Testis (tissue), 3 donors: Measurements from ENCODE around the gene MSMP. TPM values are rescaled to one million over a fixed set of nuclear protein-coding genes. Genes with fewer than 3 reads are reported as not detected.

Experiments used
- DNase-seq: peaks from one replicate; pipeline ENCODE4 v3.0.0-alpha.2; 2019
- H3K27ac ChIP-seq, 2 donors: fragments of 200-600 bp; sonication (generic); one replicate each; pipeline ENCODE4 v1.5.1; 2019
- H3K27me3 ChIP-seq: fragments of 200-600 bp; sonication (generic); one replicate; pipeline ENCODE4 v1.5.1; 2019
- H3K36me3 ChIP-seq: fragments of 200-600 bp; sonication (generic); one replicate; pipeline ENCODE4 v1.5.1; 2017; ENCODE audit warnings: low read depth; ENCODE audit errors: missing control alignments
- H3K4me1 ChIP-seq: fragments of 200-600 bp; sonication (generic); one replicate; pipeline ENCODE4 v1.5.1; 2019
- H3K4me3 ChIP-seq, 2 donors: fragments of 200-600 bp; sonication (generic); one replicate each; pipeline ENCODE4 v1.5.1; 2017 to 2019
- H3K9me3 ChIP-seq: fragments of 200-600 bp; sonication (generic); one replicate; pipeline ENCODE4 v1.5.1; 2017
- CTCF ChIP-seq, 3 experiments: fragments of 450-650 bp in 2 of 3; fragments of 200-600 bp in 1 of 3; sonication (generic) in 1 of 3; IDR thresholded peaks; one replicate each; pipeline ENCODE4 v1.5.1; 2016 to 2019; ENCODE audit warnings: antibody characterized with exemption in 3 of 3, mild to moderate bottlenecking in 2 of 3, moderate library complexity in 1 of 3
- POLR2A ChIP-seq: fragments of 450-650 bp; IDR thresholded peaks from one replicate; pipeline ENCODE4 v1.6.1; 2017; ENCODE audit warnings: antibody characterized with exemption, mild to moderate bottlenecking, moderate library complexity
- WGBS, 2 donors: methylation state at CpG; one replicate each; pipeline ENCODE4 v1.1.5; 2018; 5-methylcytosine and 5-hydroxymethylcytosine counted together
- intact Hi-C: fragments of 100-400 bp; cut with DNase I; formaldehyde crosslinking; loops from one replicate; pipeline ENCODE4 v1.15.1; 2023; ENCODE audit warnings: low total_unique reads
- polyA plus RNA-seq: library from polyadenylated mRNA; stranded (reverse); fragments of 350-450 nt; fragmentation: Illumina TruSeq; extraction: RNeasy Lipid Tissue Mini Kit (QIAGEN cat#74804); gene quantifications from one replicate; pipeline ENCODE4 v1.2.3, GENCODE V29; 2014; ENCODE audit warnings: low read depth, low replicate concordance; ENCODE audit not compliant: insufficient read depth
- total RNA-seq, 2 donors: library from RNA; depleted of rRNA; stranded (reverse); fragments of >200 nt; gene quantifications; one replicate each; pipeline ENCODE4 v1.2.3, GENCODE V29; 2016

Gene MSMP
- total and polyA plus RNA-seq, 3 donors from 2014 or later, result 1.7 to 1.9 TPM; not detected in 1

- no peak overlapping the region for H3K27ac ChIP-seq
- no peaks in the 10 kb centered on the region for H3K36me3 ChIP-seq
Observed at GRCh38 chr9:35714123-35714522, 40.0 kb downstream of the MSMP start.

GRCh38 chr9:35713578-35713977 is 40.5 kb downstream of the MSMP start:
- Histone ChIP-seq H3K27me3 (no peaks in the 10 kb centered on the region), H3K9me3 (no peaks in the 10 kb centered on the region), H3K4me3 (no peak overlapping the region), H3K36me3 (no peaks in the 10 kb centered on the region), H3K4me1 (no peaks in the 10 kb centered on the region), H3K27ac (no peak overlapping the region)
- no peak for TF ChIP-seq POLR2A
- TF ChIP-seq CTCF (IDR thresholded peaks at IDR 0.05), result no peak
- intact Hi-C loops, result no loop called here
- DNase-seq, result no peak
- WGBS, 2 donors, result 88 to 90% methylated on average over 3 of the region's 3 CpGs

More at GRCh38 chr9:35714123-35714522, 40.0 kb downstream of the MSMP start:
- Histone ChIP-seq H3K4me3 (no peak overlapping the region), H3K9me3 (no peaks in the 10 kb centered on the region), H3K27me3 (no peaks in the 10 kb centered on the region), H3K4me1 (no peaks in the 10 kb centered on the region)
- 98 to 100% methylated on average over 1 to 6 of the region's 6 CpGs for WGBS, 2 donors
- TF ChIP-seq POLR2A (no peak), CTCF (IDR thresholded peaks at IDR 0.05) (no peak)
- no peak for DNase-seq
- intact Hi-C loops, result no loop called here

- intact Hi-C loops, result no loop called here
- Histone ChIP-seq H3K9me3 (no peaks in the 10 kb centered on the region), H3K4me1 (no peaks in the 10 kb centered on the region), H3K27me3 (no peaks in the 10 kb centered on the region), H3K4me3 (no peak overlapping the region), H3K36me3 (no peaks in the 10 kb centered on the region), H3K27ac (no peak overlapping the region)
- 93 to 97% methylated on average over 3 to 11 of the region's 11 CpGs for WGBS, 2 donors
- no peak for DNase-seq
- TF ChIP-seq POLR2A, result no peak
- TF ChIP-seq CTCF (IDR thresholded peaks at IDR 0.05), result no peak
Observed at GRCh38 chr9:35712762-35713400, 41.2 kb downstream of the MSMP start.

- H3K4me1 ChIP-seq, result no peaks in the 10 kb centered on the region
- TF ChIP-seq POLR2A (no peak), CTCF (IDR thresholded peaks at IDR 0.05) (no peak)
- H3K36me3 ChIP-seq, result no peaks in the 10 kb centered on the region
- H3K27ac ChIP-seq, result no peak overlapping the region
- H3K9me3 ChIP-seq, result no peaks in the 10 kb centered on the region
- no peak for DNase-seq
- no peak overlapping the region for H3K4me3 ChIP-seq
- WGBS, 2 donors, result 95% methylated on average over 19 to 21 of the region's 21 CpGs
- H3K27me3 ChIP-seq, result no peaks in the 10 kb centered on the region
- intact Hi-C loops, result no loop called here
Observed at GRCh38 chr9:35711501-35712428, 42.3 kb downstream of the MSMP start.
